GM10847 (cell line): ENCODE measurements around the gene FHIT.

Experiments used
- POLR2A ChIP-seq: IDR thresholded peaks from 2 replicates; pipeline ENCODE4 v1.6.1; 2011; ENCODE audit not compliant: insufficient read length; ENCODE audit errors: extremely low read depth

Gene FHIT

GRCh38 chr3:59813148-59813538 lies 1438.1 kb downstream of the FHIT start:
- TF ChIP-seq POLR2A, result no peak

- no peak for TF ChIP-seq POLR2A
These were observed 1438.8 kb downstream of the FHIT start for GRCh38 chr3:59812237-59813147.

GRCh38 chr3:59811160-59811559 lies 1440.1 kb downstream of the FHIT start:
- no peak for TF ChIP-seq POLR2A

- no peak for TF ChIP-seq POLR2A
These were observed 1440.6 kb downstream of the FHIT start for GRCh38 chr3:59810606-59811005.

- no peak for TF ChIP-seq POLR2A
These were observed 1441.4 kb downstream of the FHIT start for GRCh38 chr3:59809710-59810444.

GRCh38 chr3:59809016-59809415 lies 1442.2 kb downstream of the FHIT start:
- TF ChIP-seq POLR2A, result no peak

GRCh38 chr3:59808446-59808845 lies 1442.8 kb downstream of the FHIT start:
- TF ChIP-seq POLR2A, result no peak

GRCh38 chr3:59803268-59803667 lies 1448.0 kb downstream of the FHIT start:
- no peak for TF ChIP-seq POLR2A

- no peak for TF ChIP-seq POLR2A
These were observed 1449.2 kb downstream of the FHIT start for GRCh38 chr3:59802045-59802444.

- no peak for TF ChIP-seq POLR2A
These were observed 1450.8 kb downstream of the FHIT start for GRCh38 chr3:59800481-59800880.

- TF ChIP-seq POLR2A, result no peak
These were observed 1452.7 kb downstream of the FHIT start for GRCh38 chr3:59798372-59799086.

- no peak for TF ChIP-seq POLR2A
These were observed 1453.7 kb downstream of the FHIT start for GRCh38 chr3:59797533-59797932.

GRCh38 chr3:59796456-59796855 lies 1454.8 kb downstream of the FHIT start:
- TF ChIP-seq POLR2A, result no peak

- TF ChIP-seq POLR2A, result no peak
These were observed 1455.5 kb downstream of the FHIT start for GRCh38 chr3:59795756-59796155.

- TF ChIP-seq POLR2A, result no peak
These were observed 1457.3 kb downstream of the FHIT start for GRCh38 chr3:59793976-59794375.

GRCh38 chr3:59791774-59792308 lies 1459.4 kb downstream of the FHIT start:
- TF ChIP-seq POLR2A, result no peak

GRCh38 chr3:59790241-59790640 lies 1461.0 kb downstream of the FHIT start:
- no peak for TF ChIP-seq POLR2A
